GM12891 (cell line): ENCODE data around the gene GPC6.

Experiments
- PAX5 ChIP-seq: IDR thresholded peaks from 2 replicates; pipeline ENCODE4 v1.6.1; 2011; ENCODE audit warnings: low read length, moderate library complexity, mild to moderate bottlenecking; ENCODE audit not compliant: insufficient read depth, severe bottlenecking
- POLR2A ChIP-seq: IDR thresholded peaks from 2 replicates; pipeline ENCODE4 v1.6.1; 2011; ENCODE audit warnings: low read depth, low read length, control low read depth
- POLR2AphosphoS5 ChIP-seq: IDR thresholded peaks from 2 replicates; pipeline ENCODE4 v1.6.1; 2011; ENCODE audit warnings: low read depth, low read length, control low read depth
- POU2F2 ChIP-seq: IDR thresholded peaks from 2 replicates; pipeline ENCODE4 v1.6.1; 2011; ENCODE audit warnings: low read depth, mild to moderate bottlenecking, control low read depth, low read length, moderate library complexity
- TAF1 ChIP-seq: IDR thresholded peaks from 2 replicates; pipeline ENCODE4 v1.6.1; 2011; ENCODE audit warnings: low read depth, low read length, control low read depth

DNA sequence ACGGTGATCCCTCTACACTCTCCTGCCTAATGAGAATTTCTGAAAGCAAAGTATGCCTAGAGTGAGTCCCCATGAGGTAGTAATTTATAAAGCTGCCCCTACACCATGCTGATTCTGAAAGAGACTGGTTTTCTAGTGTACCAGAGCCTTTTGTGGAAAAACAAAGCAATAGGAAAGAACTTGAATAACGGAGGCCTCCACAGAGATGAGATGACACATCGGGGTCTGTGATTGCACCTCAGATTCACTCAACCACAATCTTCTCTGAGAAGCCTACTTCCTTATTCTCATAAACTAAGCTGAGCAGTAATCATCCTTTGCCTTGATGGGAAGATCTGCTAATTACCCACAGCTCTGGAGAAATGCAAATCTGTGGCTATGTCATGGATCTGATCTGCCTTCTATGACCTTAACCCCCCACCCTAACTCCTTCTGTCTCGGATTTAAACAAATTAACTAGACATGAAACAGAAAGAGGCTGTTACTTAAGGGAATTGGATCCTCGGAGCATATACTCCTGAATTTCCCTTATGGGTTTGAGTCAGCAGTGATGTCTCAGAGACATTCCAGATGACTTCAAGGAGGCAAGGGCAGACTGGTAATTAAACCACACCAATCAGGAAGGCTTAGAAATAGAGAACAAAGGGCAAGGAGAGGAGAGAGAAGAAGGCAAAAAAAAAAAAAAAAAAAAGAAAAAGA is 1124.8 kb downstream of the GPC6 start:
- TF ChIP-seq POLR2A = no peak
- no peak for TF ChIP-seq POLR2AphosphoS5
- no peak for TF ChIP-seq TAF1
- TF ChIP-seq POU2F2 = no peak
- no peak for TF ChIP-seq PAX5
